ENCODE measurements around the gene POMC. TPM values are rescaled to one million over a fixed set of nuclear protein-coding genes. Genes with fewer than 3 reads are reported as not detected.
"Not testable (repeated sequence)": the region's sequence is repeated elsewhere in the genome, so short reads cannot be mapped to it uniquely, and the experiment has no call there.

POMC gene
- total RNA-seq, 4 donors from 2014 or later = 6.3 to 11.8 (median 9.2) TPM

DNA sequence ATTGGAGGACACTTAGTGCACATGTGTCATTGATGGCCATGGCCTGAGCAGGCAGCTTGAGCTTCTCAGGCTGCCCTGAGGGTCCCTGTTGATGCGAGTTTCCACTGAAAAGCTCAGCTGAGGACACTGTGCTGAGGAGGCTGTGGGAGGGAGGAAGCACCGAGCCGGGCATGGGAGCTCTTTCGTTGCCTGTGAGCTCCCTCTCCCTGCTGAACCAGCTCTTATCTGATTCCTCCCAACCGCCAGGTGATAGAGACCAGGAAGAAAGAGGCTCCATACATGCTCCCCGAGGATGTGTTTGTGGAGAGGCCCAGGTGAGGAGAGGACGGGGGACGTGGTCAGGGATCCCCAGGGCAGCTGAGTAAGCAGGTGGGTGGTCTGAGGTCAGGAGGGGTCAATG, 27.3 kb downstream of the POMC start:
- no peak for TF ChIP-seq POLR2A (IDR thresholded peaks at IDR 0.05)
- TF ChIP-seq, protein P1, sequence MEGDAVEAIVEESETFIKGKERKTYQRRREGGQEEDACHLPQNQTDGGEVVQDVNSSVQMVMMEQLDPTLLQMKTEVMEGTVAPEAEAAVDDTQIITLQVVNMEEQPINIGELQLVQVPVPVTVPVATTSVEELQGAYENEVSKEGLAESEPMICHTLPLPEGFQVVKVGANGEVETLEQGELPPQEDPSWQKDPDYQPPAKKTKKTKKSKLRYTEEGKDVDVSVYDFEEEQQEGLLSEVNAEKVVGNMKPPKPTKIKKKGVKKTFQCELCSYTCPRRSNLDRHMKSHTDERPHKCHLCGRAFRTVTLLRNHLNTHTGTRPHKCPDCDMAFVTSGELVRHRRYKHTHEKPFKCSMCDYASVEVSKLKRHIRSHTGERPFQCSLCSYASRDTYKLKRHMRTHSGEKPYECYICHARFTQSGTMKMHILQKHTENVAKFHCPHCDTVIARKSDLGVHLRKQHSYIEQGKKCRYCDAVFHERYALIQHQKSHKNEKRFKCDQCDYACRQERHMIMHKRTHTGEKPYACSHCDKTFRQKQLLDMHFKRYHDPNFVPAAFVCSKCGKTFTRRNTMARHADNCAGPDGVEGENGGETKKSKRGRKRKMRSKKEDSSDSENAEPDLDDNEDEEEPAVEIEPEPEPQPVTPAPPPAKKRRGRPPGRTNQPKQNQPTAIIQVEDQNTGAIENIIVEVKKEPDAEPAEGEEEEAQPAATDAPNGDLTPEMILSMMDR (IDR thresholded peaks at IDR 0.05) = no peak
- intact Hi-C loops (cut with DNase I) = no loop called here
- H3K27ac ChIP-seq = no peak overlapping the region
- WGBS, 2 donors = 80 to 84% methylated on average over 8 of the region's 8 CpGs
- H3K4me1 ChIP-seq = no peaks in the 10 kb centered on the region
- DNase-seq = no peak
- no peaks in the 10 kb centered on the region for H3K9me3 ChIP-seq
- H3K27me3 ChIP-seq = no peaks in the 10 kb centered on the region
- peaks cover 0 to 6% of the 10 kb centered on the region in 2 donors for H3K36me3 ChIP-seq
- no peak overlapping the region for H3K4me3 ChIP-seq (replicated peaks in 1 of 3)

DNA sequence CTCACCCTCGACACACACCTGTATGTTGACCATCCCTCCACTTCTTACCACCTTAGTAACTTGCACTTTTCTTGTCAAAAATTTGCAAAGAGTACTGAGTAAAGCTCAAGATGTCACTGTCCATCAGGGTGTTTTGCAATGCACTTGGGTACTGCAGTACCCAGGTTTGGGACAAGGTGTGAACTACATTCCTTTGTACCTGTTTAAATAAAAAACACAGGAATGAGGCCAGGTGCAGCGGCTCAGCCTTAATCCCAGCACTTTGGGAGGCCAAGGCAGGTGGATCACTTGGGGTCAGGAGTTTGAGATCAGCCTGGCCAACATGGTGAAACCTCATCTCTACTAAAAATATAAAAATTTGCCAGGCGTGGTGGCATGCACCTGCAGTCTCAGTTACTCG, 27.8 kb downstream of the POMC start:
- H3K36me3 ChIP-seq; intact Hi-C loops (cut with DNase I); H3K9me3 ChIP-seq; H3K4me3 ChIP-seq (replicated peaks in 1 of 3); H3K27ac ChIP-seq; H3K27me3 ChIP-seq; H3K4me1 ChIP-seq; DNase-seq: not testable (repeated sequence)
- 88 to 95% methylated on average over 4 of the region's 4 CpGs for WGBS, 2 donors

DNA sequence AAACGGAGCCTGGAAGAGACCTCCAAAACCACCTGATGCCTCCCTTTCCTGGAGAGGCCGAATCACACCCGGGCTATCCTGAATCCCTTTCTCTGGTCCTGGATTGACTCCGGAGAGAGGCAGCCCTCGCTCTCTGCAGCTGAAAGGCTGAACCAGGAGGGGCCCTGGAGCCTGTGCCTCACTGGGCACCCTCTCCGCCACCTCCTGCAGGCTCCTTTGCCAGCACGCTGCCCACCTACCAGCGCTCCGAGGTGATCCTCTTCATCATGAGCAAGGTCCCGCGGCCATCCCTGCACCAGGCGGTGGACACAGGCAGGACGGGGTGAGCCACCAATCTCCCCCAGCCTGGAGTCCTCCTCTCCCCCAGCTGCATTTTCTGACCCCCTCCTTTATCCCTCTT, 35.7 kb downstream of the POMC start:
- Histone ChIP-seq H3K4me1 (no peaks in the 10 kb centered on the region), H3K27ac (no peak overlapping the region), H3K36me3 (peaks cover 4 to 13% of the 10 kb centered on the region in 2 donors), H3K27me3 (no peaks in the 10 kb centered on the region), H3K4me3 (replicated peaks in 1 of 3) (no peak overlapping the region), H3K9me3 (no peaks in the 10 kb centered on the region)
- WGBS, 2 donors = 97 to 99% methylated on average over 12 to 13 of the region's 13 CpGs
- DNase-seq = no peak
- intact Hi-C loops (cut with DNase I) = no loop called here
- TF ChIP-seq, protein P1 (IDR thresholded peaks at IDR 0.05) = no peak
- TF ChIP-seq POLR2A (IDR thresholded peaks at IDR 0.05) = no peak

DNA sequence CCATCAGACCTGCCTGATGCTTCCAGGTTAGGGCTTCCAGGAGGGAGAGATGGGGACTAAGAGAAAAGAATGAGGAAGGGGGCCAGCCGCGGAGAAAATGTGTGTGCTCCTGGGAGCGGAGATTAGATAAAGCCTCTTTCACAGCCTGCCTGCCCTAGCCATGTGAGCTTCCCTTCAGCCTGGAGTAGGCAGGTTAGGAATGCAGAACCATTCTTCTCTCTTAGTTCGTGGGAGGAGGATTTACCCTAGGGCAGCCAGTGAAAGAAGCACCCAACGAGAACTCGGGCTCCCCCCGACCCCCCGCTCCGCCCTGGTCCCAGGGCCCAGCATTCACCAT, 36.1 kb downstream of the POMC start:
- no peak for DNase-seq
- no peak overlapping the region for H3K27ac ChIP-seq
- no peak overlapping the region for H3K4me3 ChIP-seq (replicated peaks in 1 of 3)
- H3K9me3 ChIP-seq = no peaks in the 10 kb centered on the region
- H3K4me1 ChIP-seq = no peaks in the 10 kb centered on the region
- no peaks in the 10 kb centered on the region for H3K27me3 ChIP-seq
- TF ChIP-seq, protein P1 (IDR thresholded peaks at IDR 0.05) = no peak
- TF ChIP-seq POLR2A (IDR thresholded peaks at IDR 0.05) = no peak
- intact Hi-C loops (cut with DNase I) = no loop called here
- WGBS, 2 donors = 84 to 87% methylated on average over 9 of the region's 9 CpGs
- H3K36me3 ChIP-seq = peaks cover 4 to 13% of the 10 kb centered on the region in 2 donors

DNA sequence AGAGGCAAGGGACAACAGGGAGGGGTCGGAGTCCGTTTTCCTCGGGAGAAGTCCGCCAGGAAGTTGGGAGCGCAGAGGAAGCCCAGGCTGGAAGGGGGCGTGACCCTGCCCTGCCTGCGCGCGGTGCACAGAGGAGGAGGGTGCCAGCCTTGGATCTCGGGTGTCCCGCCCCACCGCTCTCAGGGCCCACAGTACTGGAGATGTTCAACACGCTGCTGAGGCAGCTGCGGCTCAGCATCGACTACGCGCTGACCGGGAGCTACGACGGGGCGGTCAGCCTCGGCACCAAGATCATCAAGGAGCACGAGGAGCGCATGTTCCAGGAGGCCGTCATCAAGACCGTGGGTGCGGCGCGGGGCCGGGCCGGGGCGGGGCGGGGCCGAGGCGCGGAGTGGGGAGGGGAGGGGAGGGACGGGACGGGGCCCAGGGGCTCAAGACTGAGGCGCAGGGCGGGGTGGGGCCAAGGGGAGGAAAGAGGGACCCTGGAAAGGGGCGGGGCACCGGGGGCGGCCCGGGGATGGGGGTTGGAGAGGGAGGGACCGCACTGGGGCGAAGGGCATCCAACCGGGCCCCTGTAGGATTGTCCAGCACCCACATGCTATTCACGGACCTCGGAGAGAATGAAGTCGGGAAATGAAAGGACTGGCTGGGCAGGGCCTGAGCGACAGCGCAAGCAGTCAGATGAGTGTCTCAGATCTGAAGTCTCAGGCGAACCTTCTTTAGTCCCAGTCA, 36.6 kb downstream of the POMC start:
- DNase-seq = no peak
- Histone ChIP-seq H3K4me1 (no peaks in the 10 kb centered on the region), H3K4me3 (replicated peaks in 1 of 3) (no peak overlapping the region), H3K36me3 (peaks cover 4 to 13% of the 10 kb centered on the region in 2 donors), H3K27me3 (no peaks in the 10 kb centered on the region), H3K9me3 (no peaks in the 10 kb centered on the region), H3K27ac (no peak overlapping the region)
- no peak for TF ChIP-seq POLR2A (IDR thresholded peaks at IDR 0.05)
- TF ChIP-seq, protein P1 (IDR thresholded peaks at IDR 0.05) = no peak
- intact Hi-C loops (cut with DNase I) = no loop called here
- WGBS, 2 donors = 40 to 49% methylated on average over 21 to 22 of the region's 53 CpGs
